T-helper 2 cell (primary cell): ENCODE data around the gene GNPTG.

Experiments used
- DNase-seq, 5 experiments: peaks; one replicate each; pipeline versions ENCODE4 v3.0.0 to v3.0.0-alpha.2; 2012 to 2022

GNPTG gene

DNA sequence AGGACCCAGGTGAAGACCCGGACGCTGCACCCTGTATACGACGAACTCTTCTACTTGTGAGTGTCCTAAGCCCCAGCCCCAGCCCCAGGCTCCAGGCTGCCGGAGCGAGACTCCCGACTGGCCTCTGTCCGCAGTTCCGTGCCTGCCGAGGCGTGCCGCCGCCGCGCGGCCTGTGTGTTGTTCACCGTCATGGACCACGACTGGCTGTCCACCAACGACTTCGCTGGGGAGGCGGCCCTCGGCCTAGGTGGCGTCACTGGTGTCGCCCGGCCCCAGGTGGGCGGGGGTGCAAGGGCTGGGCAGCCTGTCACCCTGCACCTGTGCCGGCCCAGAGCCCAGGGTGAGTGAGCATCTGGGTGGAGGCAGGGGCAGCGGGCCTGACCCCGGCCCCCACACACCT is 3.8 kb upstream of the GNPTG start:
- DNase-seq, result no peak

GRCh38 chr16:1348441-1348840 is 3.3 kb upstream of the GNPTG start:
- DNase-seq, result no peak

DNA sequence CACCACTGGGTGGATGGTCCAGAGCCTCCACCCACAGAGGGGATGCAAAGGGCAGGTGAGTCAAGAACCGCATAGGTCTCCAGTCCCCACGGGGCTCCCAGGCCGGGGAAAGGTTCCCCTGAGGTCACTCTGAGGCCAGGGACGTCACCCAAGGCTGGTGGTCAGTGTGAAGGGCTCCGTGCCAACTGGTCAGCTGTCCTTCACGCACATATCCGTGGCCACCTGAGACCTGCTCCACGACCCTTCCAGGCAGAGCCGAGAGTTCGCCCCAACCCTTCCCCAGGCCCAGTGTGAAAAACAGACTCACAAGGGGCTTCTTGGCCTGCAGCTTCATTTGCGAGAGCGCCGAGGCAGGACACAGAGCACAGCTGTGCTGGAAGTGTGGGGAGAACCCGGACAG is 2.8 kb upstream of the GNPTG start:
- DNase-seq, result no peak

- no peak for DNase-seq
Observed at GRCh38 chr16:1349351-1349750, 2.4 kb upstream of the GNPTG start.

DNA sequence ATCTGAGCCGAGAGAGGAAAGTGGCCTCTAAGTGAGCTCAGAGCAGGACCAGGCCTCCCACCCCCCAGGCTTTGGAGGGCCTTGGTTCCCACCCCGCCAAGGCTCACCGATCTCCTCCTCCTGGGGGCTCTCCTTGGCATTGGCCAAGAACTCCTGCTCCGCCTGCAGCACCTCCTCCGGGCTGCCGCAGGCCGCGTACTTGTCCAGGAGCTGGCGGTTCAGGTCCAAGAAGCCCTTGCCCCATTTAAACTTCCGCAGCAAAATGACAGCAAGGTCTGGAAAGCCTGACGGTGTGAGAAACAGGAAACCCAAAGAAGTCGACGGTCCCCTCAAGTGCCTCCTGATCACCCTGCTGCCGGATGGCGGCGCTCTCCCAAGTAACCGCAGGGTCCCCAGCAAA is 1.8 kb upstream of the GNPTG start:
- DNase-seq, result no peak

DNA sequence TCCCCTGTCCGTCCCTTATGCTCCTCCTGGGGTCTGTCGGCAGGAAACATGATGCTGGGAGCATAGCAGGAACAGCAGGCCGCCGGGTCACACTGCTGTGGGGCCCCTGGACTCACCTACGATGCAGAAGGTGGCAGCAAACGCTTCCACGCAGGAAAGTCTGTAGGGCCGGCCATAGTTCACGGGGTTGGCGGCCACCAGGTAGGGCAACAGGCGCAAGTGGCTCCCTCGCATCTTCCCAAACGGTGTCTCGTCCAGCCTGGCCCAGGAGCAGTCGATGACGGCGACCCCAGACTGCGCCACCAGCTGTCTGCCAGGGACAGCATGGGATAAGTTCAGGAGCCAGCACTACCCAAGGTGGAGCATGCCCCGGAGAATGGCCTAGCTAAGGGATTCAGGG is 1.0 kb upstream of the GNPTG start:
- DNase-seq, result no peak

- DNase-seq, result peak in 1 of 5 experiments; percentile 39
Observed at GRCh38 chr16:1351215-1351581, 533 bp upstream of the GNPTG start.

DNA sequence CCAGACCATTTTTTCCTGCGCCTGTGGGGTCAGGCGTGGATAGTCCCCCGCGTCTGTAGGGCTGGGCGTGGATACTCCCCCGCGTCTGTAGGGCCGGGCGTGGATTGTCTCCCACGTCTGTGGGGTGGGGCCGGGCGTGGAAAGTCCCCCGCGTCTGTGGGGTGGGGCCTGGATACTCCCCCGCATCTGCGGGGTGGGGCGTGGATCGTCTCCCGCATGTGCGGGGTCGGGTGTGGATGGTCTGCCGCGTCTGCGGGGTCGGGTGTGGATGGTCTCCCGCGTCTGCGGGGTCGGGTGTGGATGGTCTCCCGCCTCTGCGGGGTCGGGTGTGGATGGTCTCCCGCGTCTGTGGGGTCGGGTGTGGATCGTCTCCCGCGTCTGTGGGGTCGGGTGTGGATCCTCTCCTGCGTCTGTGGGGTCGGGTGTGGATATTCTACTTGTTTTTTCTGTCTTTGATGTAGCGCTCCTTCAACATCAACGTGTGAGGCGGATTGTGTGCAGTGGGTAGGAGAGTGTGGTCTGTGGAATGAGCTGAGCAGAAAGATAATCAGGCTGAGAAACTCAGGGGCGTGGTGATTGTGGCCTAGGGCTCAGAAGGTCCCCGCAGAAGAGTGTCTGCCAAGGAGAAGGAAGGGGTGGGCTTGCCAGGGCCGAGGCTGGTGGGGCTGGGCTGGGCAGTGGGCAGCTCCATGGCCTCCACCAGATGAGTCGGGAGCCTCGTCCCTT is 3.2 kb downstream of the GNPTG start:
- DNase-seq, result no peak

DNA sequence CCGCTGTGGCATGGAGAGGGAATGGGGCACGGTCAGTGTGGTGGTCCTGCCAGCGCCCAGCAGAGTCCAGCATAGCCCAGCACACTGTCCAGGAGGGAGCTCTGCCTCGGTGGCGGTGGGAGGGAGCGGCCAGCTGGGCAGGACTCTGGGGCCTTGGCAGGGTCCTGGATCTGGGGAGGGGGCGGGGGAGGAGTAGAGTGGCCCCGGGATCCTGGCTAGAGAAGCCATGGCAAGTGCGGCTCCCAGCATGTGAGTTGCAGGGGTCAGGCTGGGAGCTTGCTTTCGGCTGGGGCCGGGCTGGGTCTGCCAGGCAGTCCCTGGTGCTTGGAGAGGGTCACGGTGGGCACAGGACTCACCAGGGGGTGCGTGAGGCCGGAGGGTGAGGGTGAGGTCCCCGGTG is 3.9 kb downstream of the GNPTG start:
- no peak for DNase-seq

DNA sequence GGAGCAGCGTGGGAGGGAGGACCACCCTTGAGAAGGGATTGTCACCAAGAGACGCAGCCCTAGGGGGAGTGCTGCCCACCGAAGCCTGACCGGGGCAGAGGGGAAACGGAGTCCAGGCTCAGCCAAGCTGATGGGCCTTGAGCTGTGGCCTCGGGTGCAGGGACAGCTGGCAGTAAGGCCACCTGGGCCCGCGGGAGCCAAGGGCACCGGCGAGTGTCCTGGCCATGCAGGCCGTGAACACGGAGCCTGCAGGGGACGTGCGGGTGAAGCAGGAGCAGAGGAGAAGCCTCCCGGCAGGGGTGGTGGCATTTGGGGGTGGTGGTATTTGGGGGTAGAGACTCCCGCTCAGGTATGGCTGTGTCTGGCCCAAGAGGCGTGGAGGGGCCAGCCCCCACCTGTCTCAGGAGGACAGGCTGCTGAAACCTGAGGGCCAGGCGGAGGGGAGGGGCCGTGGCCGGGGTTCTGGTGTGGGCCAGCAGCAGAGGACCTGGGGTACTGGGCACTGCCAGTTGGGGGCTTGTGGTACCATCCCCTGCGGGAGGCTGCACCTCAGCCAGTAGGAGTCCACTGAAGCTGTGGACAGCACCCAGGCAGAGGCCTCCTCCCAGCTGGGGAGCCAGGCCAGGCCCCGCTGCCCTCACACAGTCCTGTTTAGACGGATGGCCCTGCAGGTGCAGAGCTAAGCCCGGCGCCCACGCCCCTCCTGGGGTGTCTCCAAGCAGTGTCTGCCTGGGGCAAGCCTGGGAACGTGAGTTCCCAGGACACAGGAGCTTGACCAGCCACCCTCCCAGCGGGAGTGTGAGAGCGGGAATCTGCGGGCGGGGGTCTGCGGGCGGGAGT is 4.5 kb downstream of the GNPTG start:
- DNase-seq, result no peak

GRCh38 chr16:1357906-1358566 is 6.3 kb downstream of the GNPTG start:
- DNase-seq, result no peak

DNA sequence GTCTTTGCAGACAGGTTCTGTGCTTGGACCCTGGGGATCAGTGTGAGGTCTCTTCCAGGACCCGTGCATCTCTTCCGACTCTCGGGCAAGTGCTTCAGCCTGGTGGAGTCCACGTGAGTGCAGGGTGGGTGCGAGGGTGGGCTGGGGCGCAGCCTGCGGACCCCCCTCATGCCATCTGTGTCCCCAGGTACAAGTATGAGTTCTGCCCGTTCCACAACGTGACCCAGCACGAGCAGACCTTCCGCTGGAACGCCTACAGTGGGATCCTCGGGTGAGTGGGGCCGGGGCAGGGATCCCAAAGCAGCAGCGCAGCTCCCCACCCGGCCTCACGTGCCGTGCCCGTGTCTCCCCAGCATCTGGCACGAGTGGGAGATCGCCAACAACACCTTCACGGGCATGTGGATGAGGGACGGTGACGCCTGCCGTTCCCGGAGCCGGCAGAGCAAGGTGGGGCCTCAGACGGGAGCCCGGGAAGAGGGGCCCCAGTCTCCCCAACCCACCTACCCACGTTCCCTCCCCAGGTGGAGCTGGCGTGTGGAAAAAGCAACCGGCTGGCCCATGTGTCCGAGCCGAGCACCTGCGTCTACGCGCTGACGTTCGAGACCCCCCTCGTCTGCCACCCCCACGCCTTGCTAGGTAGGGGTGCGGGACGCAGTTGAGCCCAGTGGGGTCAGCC is 10.1 kb downstream of the GNPTG start:
- DNase-seq, result no peak

- DNase-seq, result no peak
Observed at GRCh38 chr16:1362807-1363206, 11.1 kb downstream of the GNPTG start.

- DNase-seq, result peak; percentile 30 to 72 (median 55)
Observed at GRCh38 chr16:1363501-1364041, 11.8 kb downstream of the GNPTG start.

GRCh38 chr16:1364510-1364909 is 12.8 kb downstream of the GNPTG start:
- no peak for DNase-seq

DNA sequence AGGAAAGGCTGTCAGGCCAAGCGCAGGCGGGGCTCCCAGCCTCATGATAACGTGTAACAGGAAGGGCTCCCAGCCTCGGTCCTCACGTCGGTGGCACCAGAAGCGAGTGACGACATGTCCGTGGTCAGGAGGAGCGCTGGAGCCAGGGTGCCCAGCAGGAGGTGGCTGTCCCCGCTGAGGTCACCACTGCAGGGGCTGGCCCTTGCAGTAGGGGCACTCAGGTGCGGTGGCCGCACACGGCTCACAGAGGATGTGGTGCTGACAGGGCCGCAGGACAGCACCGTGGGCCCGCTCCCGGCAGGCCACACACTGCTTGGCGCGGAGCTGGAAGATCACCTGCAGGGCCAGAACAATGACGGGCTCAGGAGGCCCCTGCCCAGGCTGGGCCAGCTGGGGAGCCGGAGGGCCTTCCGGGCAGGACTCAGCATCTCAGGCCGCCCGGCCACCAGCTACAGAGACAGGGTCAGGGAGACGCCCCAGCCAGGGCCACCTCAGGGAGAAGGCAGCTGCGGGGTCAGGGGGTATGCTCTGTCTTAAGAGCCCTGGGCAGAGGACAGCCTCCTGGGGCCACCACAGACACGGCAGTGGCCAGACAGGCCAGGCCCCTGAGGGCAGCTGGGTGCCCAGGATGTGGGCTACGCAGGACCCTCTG is 14.5 kb downstream of the GNPTG start:
- no peak for DNase-seq

DNA sequence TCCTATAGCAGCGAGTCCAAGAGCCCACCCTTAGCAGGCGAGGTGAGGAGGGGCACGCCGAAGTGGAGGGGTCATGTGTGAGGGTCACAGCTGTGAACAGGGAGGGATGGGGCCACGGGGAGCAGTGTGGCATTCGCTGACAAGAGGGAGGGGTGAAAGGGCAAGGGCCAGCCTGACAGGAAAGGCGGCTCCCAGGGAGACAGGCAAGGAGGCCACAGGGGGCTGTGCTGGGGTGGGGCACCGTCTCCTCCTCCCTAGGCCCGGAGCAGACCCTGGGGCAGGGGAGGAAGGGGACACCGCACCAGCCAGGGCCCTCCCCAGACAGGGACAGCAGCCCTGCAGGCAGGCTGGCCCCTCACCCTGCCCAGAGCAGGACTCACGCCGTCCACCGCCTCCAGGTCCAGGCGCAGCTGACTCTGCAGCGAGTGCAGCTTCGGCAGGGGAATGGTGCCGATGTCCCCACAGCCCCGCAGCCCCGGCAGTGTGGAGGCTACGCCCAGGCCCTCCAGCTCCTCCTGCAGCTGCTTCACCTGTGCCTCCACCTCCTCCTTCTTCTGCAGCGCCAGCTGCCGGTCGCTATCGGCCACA is 15.1 kb downstream of the GNPTG start:
- DNase-seq, result no peak

GRCh38 chr16:1367486-1368174 is 15.9 kb downstream of the GNPTG start:
- DNase-seq, result no peak

DNA sequence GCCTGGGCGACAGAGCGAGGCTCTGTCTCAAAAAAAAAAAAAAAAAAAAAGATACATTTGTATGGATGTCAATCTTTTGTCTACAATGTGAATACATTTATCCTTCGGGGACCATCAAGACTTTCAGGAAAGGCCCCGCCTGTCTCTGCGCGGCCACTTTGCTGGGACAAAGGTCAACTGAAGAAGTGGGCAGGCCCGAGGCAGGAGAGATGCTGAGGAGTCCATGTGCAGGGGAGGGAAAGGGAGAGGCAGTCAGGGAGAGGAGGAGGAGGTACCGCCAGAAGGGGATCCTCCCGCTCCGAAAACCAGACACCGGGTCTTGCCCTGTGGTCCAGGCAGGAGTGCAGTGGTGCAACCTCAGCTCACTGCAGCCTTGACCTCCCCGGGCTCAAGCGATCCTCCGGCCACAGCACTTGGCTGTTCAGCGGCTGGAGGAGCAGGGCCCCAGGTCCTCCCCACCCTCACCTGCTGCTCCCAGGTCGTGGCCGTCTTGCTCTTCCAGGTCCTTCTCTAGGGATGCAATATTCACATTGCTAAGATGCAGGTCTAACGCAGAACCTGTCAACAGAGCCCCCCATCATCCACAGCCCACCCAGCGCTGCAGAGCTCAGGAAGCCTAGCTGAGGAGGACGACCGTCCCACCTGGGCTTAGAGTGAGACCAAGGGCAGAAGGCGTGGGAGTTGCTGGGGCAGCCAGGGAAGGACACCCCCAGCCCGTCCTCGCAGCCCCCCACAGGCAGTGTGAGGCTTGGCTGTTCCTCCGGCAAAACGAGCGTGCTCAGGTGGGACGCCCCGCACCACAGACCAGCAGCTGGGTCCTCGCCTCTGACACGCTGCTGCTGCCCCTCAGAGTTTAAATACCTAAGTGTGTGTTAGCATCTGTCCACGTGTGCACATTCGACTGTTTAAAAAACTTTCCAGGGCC is 19.6 kb downstream of the GNPTG start:
- no peak for DNase-seq

DNA sequence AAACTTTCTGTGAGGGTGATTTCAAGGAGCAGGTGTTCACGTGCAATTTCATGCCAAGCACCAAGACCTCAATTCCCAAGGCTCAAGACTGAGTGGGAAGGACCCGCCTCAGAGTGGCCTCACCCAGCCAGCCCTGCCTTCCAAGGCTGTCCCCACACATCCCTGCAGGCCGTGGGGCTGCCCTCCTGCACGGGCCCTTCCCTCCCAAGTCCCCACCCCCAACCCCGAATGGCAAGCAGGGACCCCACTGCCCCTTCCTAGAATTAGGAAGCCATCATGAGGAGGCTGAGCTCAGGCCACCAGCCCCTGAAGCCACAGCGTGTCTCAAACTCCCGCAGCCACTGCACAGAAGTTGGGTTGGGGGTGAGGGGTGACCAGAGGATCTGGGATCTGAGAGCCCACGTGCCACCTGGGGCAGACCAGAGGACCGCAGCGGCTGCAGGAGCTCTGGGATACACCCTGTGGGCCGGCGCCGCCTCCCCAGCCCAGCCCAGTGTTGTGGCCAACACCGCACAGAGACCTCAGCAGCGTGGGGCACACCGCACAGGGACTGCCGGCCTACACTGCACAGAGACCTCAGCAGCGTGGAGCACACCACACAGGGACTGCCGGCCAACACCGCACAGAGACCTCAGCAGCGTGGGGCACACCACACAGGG is 20.7 kb downstream of the GNPTG start:
- DNase-seq, result no peak
